Gastroesophageal sphincter (tissue), 3 donors: Measurements from ENCODE around the gene MAP7.

Source experiments
- POLR2A ChIP-seq, 2 donors: fragments of 450-650 bp; IDR thresholded peaks; one replicate each; pipeline ENCODE4 v1.6.1; 2017; ENCODE audit warnings: antibody characterized with exemption in 2 of 2, mild to moderate bottlenecking in 2 of 2, moderate library complexity in 1 of 2
- POLR2AphosphoS5 ChIP-seq: sonication (generic); formaldehyde crosslinking; IDR thresholded peaks from one replicate; pipeline ENCODE4 v1.6.1; 2017; ENCODE audit warnings: antibody characterized with exemption
- TF ChIP-seq, protein P1 (sequence below), 4 experiments: fragments of 200-600 bp in 2 of 4; fragments of 450-650 bp in 2 of 4; sonication (generic) in 1 of 4; IDR thresholded peaks; one replicate each; pipeline ENCODE4 v1.5.1; 2017 to 2019; ENCODE audit warnings: antibody characterized with exemption in 4 of 4, mild to moderate bottlenecking in 2 of 4, moderate library complexity in 2 of 4

- TF ChIP-seq, protein P1, sequence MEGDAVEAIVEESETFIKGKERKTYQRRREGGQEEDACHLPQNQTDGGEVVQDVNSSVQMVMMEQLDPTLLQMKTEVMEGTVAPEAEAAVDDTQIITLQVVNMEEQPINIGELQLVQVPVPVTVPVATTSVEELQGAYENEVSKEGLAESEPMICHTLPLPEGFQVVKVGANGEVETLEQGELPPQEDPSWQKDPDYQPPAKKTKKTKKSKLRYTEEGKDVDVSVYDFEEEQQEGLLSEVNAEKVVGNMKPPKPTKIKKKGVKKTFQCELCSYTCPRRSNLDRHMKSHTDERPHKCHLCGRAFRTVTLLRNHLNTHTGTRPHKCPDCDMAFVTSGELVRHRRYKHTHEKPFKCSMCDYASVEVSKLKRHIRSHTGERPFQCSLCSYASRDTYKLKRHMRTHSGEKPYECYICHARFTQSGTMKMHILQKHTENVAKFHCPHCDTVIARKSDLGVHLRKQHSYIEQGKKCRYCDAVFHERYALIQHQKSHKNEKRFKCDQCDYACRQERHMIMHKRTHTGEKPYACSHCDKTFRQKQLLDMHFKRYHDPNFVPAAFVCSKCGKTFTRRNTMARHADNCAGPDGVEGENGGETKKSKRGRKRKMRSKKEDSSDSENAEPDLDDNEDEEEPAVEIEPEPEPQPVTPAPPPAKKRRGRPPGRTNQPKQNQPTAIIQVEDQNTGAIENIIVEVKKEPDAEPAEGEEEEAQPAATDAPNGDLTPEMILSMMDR (IDR thresholded peaks at IDR 0.05), result no peak
- TF ChIP-seq POLR2A (IDR thresholded peaks at IDR 0.05) (no peak), POLR2AphosphoS5 (no peak)
Measured at GRCh38 chr6:136324686-136325380, 225.4 kb downstream of the MAP7 start.
